Measurements from ENCODE around the gene VSIG10L2. TPM values are rescaled to one million over a fixed set of nuclear protein-coding genes. Genes with fewer than 3 reads are reported as not detected.

VSIG10L2 gene
- total and polyA plus RNA-seq, 4 donors, result 0.48 TPM; not detected in 3

DNA sequence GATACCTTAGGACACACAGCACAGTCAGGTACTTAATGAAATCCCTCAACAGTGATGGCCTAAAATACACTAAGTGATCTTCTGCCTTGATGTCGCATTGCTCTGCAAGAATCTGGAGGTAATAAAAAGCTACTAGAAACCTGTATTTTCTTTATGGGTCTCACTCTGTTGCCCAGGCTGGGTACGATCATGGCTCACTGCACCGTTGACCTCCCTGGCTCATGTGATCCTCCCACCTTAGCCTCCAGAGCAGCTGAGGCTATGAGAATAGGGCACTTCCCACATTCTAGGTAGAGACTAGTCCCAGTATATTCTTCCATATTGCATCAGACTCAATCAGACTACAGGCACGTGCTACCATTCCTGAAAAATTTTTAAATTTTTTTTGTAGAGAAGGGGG lies 21.7 kb downstream of the VSIG10L2 start:
- no peaks in the 10 kb centered on the region for H3K27me3 ChIP-seq (ENCODE audit: control insufficient read depth in 1 of 2, insufficient read depth in 2 of 2, low read length in 1 of 2)
- intact Hi-C loops (cut with DNase I), result no loop called here
- WGBS, 2 donors, result 93 to 95% methylated on average over 4 of the region's 4 CpGs

GRCh38 chr11:125968354-125968753 lies 22.5 kb downstream of the VSIG10L2 start:
- Histone ChIP-seq H3K4me3 (ENCODE audit: low read length in 2 of 2) (no peak overlapping the region), H3K9me3 (ENCODE audit: control insufficient read depth, low read length) (no peaks in the 10 kb centered on the region), H3K4me1 (ENCODE audit: control insufficient read depth in 1 of 2, insufficient read depth in 2 of 2, low read length in 2 of 2) (no peaks in the 10 kb centered on the region), H3K27me3 (ENCODE audit: control insufficient read depth in 1 of 2, insufficient read depth in 2 of 2, low read length in 1 of 2) (no peaks in the 10 kb centered on the region), H3K36me3 (ENCODE audit: control insufficient read depth in 1 of 2, insufficient read depth in 2 of 2, low read length in 1 of 2) (no peaks in the 10 kb centered on the region), H3K27ac (ENCODE audit: low read depth in 1 of 2, low read length in 2 of 2) (no peak overlapping the region)
- WGBS, 2 donors, result 84 to 86% methylated on average over 7 of the region's 7 CpGs
- DNase-seq, result no peak
- ATAC-seq (ENCODE audit: low FRiP score), result no peak
- intact Hi-C loops (cut with DNase I), result no loop called here

More for the DNA sequence above, 21.7 kb downstream of the VSIG10L2 start:
- DNase-seq, result no peak
- H3K27ac ChIP-seq (ENCODE audit: low read depth in 1 of 2, low read length in 2 of 2), result no peak overlapping the region
- H3K4me1 ChIP-seq (ENCODE audit: control insufficient read depth in 1 of 2, insufficient read depth in 2 of 2, low read length in 2 of 2), result no peaks in the 10 kb centered on the region
- H3K9me3 ChIP-seq (ENCODE audit: control insufficient read depth, low read length), result no peaks in the 10 kb centered on the region
- H3K4me3 ChIP-seq (ENCODE audit: low read length in 2 of 2), result no peak overlapping the region
- H3K36me3 ChIP-seq (ENCODE audit: control insufficient read depth in 1 of 2, insufficient read depth in 2 of 2, low read length in 1 of 2), result no peaks in the 10 kb centered on the region
- no peak for ATAC-seq (ENCODE audit: low FRiP score)

DNA sequence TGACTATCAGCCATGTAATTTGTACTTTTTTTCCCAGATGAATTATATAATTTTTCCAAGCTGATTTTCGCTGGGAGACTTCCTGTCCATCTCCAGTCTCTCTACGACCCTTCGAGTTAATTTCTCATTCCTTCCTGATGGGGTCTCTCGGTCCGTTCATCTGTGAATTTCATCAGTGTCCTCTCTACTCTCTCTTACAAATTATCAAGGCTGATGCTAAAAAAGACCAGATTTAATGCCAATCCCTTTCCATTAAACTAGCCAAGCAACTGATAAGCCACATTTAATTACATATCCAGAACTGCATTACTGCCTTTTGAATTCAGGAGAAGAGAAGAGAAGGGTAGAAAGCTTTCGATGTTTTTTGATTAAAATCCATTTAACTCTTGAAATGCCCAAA lies 25.8 kb downstream of the VSIG10L2 start:
- ATAC-seq (ENCODE audit: low FRiP score) (no peak), DNase-seq (no peak)
- H3K27me3 ChIP-seq (ENCODE audit: control insufficient read depth in 1 of 2, insufficient read depth in 2 of 2, low read length in 1 of 2), result no peaks in the 10 kb centered on the region
- no peaks in the 10 kb centered on the region for H3K9me3 ChIP-seq (ENCODE audit: control insufficient read depth, low read length)
- WGBS, 2 donors, result 68 to 69% methylated on average over 6 of the region's 6 CpGs
- no peaks in the 10 kb centered on the region for H3K4me1 ChIP-seq (ENCODE audit: control insufficient read depth in 1 of 2, insufficient read depth in 2 of 2, low read length in 2 of 2)
- H3K27ac ChIP-seq (ENCODE audit: low read depth in 1 of 2, low read length in 2 of 2), result no peak overlapping the region
- no peaks in the 10 kb centered on the region for H3K36me3 ChIP-seq (ENCODE audit: control insufficient read depth in 1 of 2, insufficient read depth in 2 of 2, low read length in 1 of 2)
- intact Hi-C loops (cut with DNase I), result no loop called here
- H3K4me3 ChIP-seq (ENCODE audit: low read length in 2 of 2), result no peak overlapping the region

DNA sequence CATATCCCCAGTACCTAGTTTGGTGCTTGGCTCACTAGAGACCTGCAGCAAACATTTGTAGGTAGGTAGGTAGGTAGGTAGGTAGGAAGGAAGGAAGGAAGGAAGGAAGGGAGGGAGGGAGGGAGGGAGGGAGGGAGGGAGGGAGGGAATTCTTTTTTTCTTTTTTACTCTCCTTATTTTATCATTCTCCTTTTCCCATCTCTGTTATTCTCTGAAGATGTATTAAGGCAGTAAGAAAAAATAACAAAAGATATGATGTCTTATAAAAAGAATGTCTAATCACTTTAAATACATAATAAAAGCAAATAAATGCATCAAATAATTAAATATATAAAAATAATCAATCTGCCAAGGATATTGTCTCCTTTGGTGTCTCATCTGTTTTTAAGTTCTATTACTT lies 28.4 kb downstream of the VSIG10L2 start:
- no peak for DNase-seq
- intact Hi-C loops (cut with DNase I), result no loop called here
- H3K27me3 ChIP-seq (ENCODE audit: control insufficient read depth in 1 of 2, insufficient read depth in 2 of 2, low read length in 1 of 2), result no peaks in the 10 kb centered on the region
- ATAC-seq (ENCODE audit: low FRiP score), result no peak
- no peak overlapping the region for H3K4me3 ChIP-seq (ENCODE audit: low read length in 2 of 2)
- H3K36me3 ChIP-seq (ENCODE audit: control insufficient read depth in 1 of 2, insufficient read depth in 2 of 2, low read length in 1 of 2), result no peaks in the 10 kb centered on the region
- H3K4me1 ChIP-seq (ENCODE audit: control insufficient read depth in 1 of 2, insufficient read depth in 2 of 2, low read length in 2 of 2), result no peaks in the 10 kb centered on the region
- no peak overlapping the region for H3K27ac ChIP-seq (ENCODE audit: low read depth in 1 of 2, low read length in 2 of 2)
- no peaks in the 10 kb centered on the region for H3K9me3 ChIP-seq (ENCODE audit: control insufficient read depth, low read length)

DNA sequence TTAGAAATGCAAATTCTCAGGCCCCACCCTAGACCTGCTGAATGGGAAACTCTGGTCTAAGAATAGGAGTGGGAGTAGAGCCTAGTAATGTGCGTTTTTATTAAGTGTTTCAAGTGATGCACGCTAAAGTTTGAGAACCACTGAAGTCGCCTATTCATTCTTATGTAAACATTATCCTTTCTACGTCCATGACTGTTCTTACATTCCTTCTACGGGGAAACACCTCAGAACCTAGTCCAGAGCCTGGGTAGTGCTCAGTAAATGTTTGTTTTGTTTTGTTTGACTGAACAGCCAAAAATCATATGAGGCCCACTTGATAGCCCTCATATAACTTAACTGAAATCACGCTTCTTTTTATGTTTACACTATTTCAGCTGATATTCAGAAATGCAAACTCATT lies 29.8 kb downstream of the VSIG10L2 start:
- H3K27ac ChIP-seq (ENCODE audit: low read depth in 1 of 2, low read length in 2 of 2), result no peak overlapping the region
- ATAC-seq (ENCODE audit: low FRiP score) (no peak), DNase-seq (no peak)
- intact Hi-C loops (cut with DNase I), result no loop called here
- H3K36me3 ChIP-seq (ENCODE audit: control insufficient read depth in 1 of 2, insufficient read depth in 2 of 2, low read length in 1 of 2), result no peaks in the 10 kb centered on the region
- H3K4me1 ChIP-seq (ENCODE audit: control insufficient read depth in 1 of 2, insufficient read depth in 2 of 2, low read length in 2 of 2), result no peaks in the 10 kb centered on the region
- WGBS, 2 donors, result 85 to 88% methylated on average over 6 of the region's 6 CpGs
- no peaks in the 10 kb centered on the region for H3K27me3 ChIP-seq (ENCODE audit: control insufficient read depth in 1 of 2, insufficient read depth in 2 of 2, low read length in 1 of 2)
- no peak overlapping the region for H3K4me3 ChIP-seq (ENCODE audit: low read length in 2 of 2)
- H3K9me3 ChIP-seq (ENCODE audit: control insufficient read depth, low read length), result no peaks in the 10 kb centered on the region

DNA sequence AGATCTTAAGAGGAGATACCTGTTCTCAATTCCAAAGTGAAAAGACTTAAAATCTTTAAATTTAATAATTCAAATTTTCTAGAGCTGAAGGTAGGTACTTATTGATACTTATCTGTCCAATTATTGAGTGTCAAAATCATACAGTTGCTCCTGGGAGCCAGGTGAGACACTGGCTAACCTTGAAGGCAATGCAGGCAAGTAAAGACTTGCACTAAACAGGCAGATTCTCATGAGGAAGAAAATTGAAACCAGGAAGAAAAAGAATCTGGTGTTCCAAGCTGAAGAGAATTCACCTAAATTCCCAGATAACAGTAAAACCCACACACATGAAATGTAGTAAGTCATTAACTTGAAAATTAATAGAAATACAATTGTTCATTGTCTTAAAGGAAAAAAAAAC lies 30.3 kb downstream of the VSIG10L2 start:
- ATAC-seq (ENCODE audit: low FRiP score), result no peak
- Histone ChIP-seq H3K36me3 (ENCODE audit: control insufficient read depth in 1 of 2, insufficient read depth in 2 of 2, low read length in 1 of 2) (no peaks in the 10 kb centered on the region), H3K27me3 (ENCODE audit: control insufficient read depth in 1 of 2, insufficient read depth in 2 of 2, low read length in 1 of 2) (no peaks in the 10 kb centered on the region), H3K9me3 (ENCODE audit: control insufficient read depth, low read length) (no peaks in the 10 kb centered on the region), H3K4me1 (ENCODE audit: control insufficient read depth in 1 of 2, insufficient read depth in 2 of 2, low read length in 2 of 2) (no peaks in the 10 kb centered on the region), H3K4me3 (ENCODE audit: low read length in 2 of 2) (no peak overlapping the region), H3K27ac (ENCODE audit: low read depth in 1 of 2, low read length in 2 of 2) (no peak overlapping the region)
- intact Hi-C loops (cut with DNase I), result no loop called here
- no peak for DNase-seq

- 89 to 93% methylated on average over 3 of the region's 3 CpGs for WGBS, 2 donors
- no peaks in the 10 kb centered on the region for H3K4me1 ChIP-seq (ENCODE audit: control insufficient read depth in 1 of 2, insufficient read depth in 2 of 2, low read length in 2 of 2)
- no peaks in the 10 kb centered on the region for H3K9me3 ChIP-seq (ENCODE audit: control insufficient read depth, low read length)
- H3K27me3 ChIP-seq (ENCODE audit: control insufficient read depth in 1 of 2, insufficient read depth in 2 of 2, low read length in 1 of 2), result no peaks in the 10 kb centered on the region
- no peak for ATAC-seq (ENCODE audit: low FRiP score)
- no peak overlapping the region for H3K27ac ChIP-seq (ENCODE audit: low read depth in 1 of 2, low read length in 2 of 2)
- H3K36me3 ChIP-seq (ENCODE audit: control insufficient read depth in 1 of 2, insufficient read depth in 2 of 2, low read length in 1 of 2), result no peaks in the 10 kb centered on the region
- no peak for DNase-seq
- intact Hi-C loops (cut with DNase I), result no loop called here
- H3K4me3 ChIP-seq (ENCODE audit: low read length in 2 of 2), result no peak overlapping the region
These were observed 31.5 kb downstream of the VSIG10L2 start for GRCh38 chr11:125977333-125977732.

DNA sequence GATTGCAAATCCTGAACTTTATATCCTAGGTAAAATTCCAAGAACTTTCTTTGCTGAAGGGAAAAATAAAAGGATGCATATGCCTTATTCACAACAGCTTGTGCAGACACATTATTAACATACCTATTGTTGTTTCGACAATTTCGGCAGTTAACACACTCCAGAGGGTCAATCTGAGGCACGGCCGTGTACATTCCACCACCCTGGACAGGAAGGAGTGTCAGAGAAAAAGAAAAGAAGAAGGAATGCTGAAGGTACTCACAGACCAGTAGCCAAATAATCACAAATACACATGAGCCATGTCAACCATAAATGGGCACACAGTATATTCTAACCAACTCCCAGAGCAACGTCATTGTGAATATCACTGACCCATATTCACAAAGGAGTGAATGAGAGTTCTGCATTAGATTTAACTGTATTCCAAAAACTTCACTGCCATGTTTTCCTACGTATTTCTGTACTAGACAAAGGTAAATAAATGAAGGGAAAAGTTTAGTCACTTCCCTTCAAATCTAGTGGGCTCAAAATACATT lies 32.4 kb downstream of the VSIG10L2 start:
- no peaks in the 10 kb centered on the region for H3K27me3 ChIP-seq (ENCODE audit: control insufficient read depth in 1 of 2, insufficient read depth in 2 of 2, low read length in 1 of 2)
- H3K9me3 ChIP-seq (ENCODE audit: control insufficient read depth, low read length), result no peaks in the 10 kb centered on the region
- WGBS, 2 donors, result 45 to 60% methylated on average over 6 of the region's 6 CpGs
- DNase-seq (no peak), ATAC-seq (ENCODE audit: low FRiP score) (no peak)
- H3K36me3 ChIP-seq (ENCODE audit: control insufficient read depth in 1 of 2, insufficient read depth in 2 of 2, low read length in 1 of 2), result no peaks in the 10 kb centered on the region
- intact Hi-C loops (cut with DNase I), result no loop called here
- no peak overlapping the region for H3K27ac ChIP-seq (ENCODE audit: low read depth in 1 of 2, low read length in 2 of 2)
- no peak overlapping the region for H3K4me3 ChIP-seq (ENCODE audit: low read length in 2 of 2)
- H3K4me1 ChIP-seq (ENCODE audit: control insufficient read depth in 1 of 2, insufficient read depth in 2 of 2, low read length in 2 of 2), result no peaks in the 10 kb centered on the region

DNA sequence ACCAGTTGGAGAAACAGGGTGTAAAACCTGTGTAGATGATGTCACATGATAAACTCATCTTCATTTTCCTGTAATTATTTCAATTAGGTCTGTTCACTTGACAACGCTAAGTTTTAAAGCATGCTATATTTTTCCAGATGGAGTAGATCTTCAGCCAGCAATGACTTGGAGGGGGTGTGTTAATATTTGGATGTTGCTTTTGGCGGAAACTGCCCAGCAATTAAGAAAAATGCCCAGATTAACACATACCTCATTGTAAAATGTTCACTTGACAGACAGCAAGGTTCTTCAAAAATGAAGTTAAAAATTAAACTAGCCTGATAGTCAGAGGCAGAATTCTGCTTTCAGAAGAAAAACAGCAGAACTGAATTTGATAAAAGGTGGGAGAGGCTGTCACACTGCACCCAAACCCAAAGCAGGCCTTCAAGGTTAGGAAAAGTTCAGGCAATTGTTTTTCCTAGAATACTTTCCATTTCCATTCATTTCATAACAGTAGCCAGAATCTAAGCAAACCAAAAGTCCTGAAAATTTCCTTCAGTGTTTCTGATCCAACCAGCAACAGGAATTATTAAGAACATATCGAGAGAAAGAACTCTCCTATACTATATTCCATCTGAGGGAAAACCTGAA lies 33.0 kb downstream of the VSIG10L2 start:
- ATAC-seq (ENCODE audit: low FRiP score), result peak; percentile 52
- H3K27ac ChIP-seq (ENCODE audit: low read depth in 1 of 2, low read length in 2 of 2), result no peak overlapping the region
- intact Hi-C loops (cut with DNase I), result no loop called here

More for the DNA sequence above, 33.0 kb downstream of the VSIG10L2 start:
- no peak for DNase-seq
- 33 to 35% methylated on average over 3 of the region's 3 CpGs for WGBS, 2 donors
- no peaks in the 10 kb centered on the region for H3K36me3 ChIP-seq (ENCODE audit: control insufficient read depth in 1 of 2, insufficient read depth in 2 of 2, low read length in 1 of 2)
- H3K27me3 ChIP-seq (ENCODE audit: control insufficient read depth in 1 of 2, insufficient read depth in 2 of 2, low read length in 1 of 2), result no peaks in the 10 kb centered on the region
- no peak overlapping the region for H3K4me3 ChIP-seq (ENCODE audit: low read length in 2 of 2)
- no peaks in the 10 kb centered on the region for H3K4me1 ChIP-seq (ENCODE audit: control insufficient read depth in 1 of 2, insufficient read depth in 2 of 2, low read length in 2 of 2)
- no peaks in the 10 kb centered on the region for H3K9me3 ChIP-seq (ENCODE audit: control insufficient read depth, low read length)

Data from aorta (tissue), 5 donors.